Measurements from ENCODE around the gene PSMG4. TPM values are rescaled to one million over a fixed set of nuclear protein-coding genes. Genes with fewer than 3 reads are reported as not detected.
A peak's percentile ranks its signal among the peaks of the same experiment; 100 is the strongest.

The PSMG4 gene
- total and polyA plus RNA-seq, 2 donors from 2014 or later, result 24.9 to 36.8 TPM

DNA sequence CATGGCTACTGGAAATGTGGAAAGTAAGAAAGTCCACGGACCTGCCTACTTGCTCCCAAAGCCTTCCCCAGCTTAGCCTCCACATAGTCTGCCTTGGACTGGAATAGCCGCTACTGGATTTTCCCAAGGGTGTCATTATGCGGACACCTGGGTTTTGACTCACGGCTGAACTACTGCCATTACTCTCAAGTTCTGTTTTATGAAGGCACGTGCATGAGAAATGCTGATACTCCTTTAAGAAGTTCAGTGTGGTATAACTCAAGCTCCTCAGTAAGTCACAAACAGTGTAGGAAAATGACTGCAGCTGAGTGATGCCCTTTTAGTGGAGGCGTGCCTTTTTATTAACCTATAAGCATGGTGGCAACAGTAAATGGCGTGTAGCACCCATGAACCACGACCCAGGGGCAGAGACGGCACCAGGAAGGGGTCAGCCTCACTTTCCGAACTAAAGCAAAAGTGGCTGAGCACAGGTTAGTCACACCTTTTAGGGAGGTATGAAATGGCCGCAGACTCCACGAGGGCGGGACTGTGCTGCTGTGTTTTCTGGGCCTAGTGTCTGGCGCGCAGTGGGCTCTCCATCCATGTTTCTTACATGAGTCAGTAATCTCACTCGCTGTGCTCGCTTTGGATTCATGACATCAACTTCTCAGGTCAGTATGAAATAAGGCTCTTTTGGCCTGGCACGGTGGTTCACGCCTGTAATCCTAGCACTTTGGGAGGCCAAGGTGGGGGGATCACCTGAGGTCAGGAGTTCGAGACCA is 23.9 kb downstream of the PSMG4 start:
- Histone ChIP-seq H3K4me3 (ENCODE audit: low read length in 3 of 3) (no peak overlapping the region), H3K9ac (ENCODE audit: low read length in 3 of 3) (no peak overlapping the region), H3K27me3 (ENCODE audit: control insufficient read depth, insufficient read depth, low read length) (no peaks in the 10 kb centered on the region), H3K27ac (ENCODE audit: low read depth in 2 of 2, low read length in 2 of 2) (peak overlapping the region; percentile 40 to 49), H3K9me3 (ENCODE audit: control insufficient read depth in 2 of 3, insufficient read depth in 1 of 3, low read length in 3 of 3) (no peaks in the 10 kb centered on the region), H3K36me3 (ENCODE audit: control insufficient read depth in 2 of 3, insufficient read depth in 3 of 3, low read length in 3 of 3) (peaks cover 0 to 4% (median 4%) of the 10 kb centered on the region in 3 donors), H3K4me1 (ENCODE audit: control insufficient read depth in 2 of 3, insufficient read depth in 2 of 3, low read depth in 1 of 3, low read length in 3 of 3) (peaks cover 0 to 7% (median 0%) of the 10 kb centered on the region in 3 donors)
- FAIRE-seq (no peak), DNase-seq (peak in 2 of 5 donors; percentile 21 to 24)
- TF ChIP-seq, protein P1, sequence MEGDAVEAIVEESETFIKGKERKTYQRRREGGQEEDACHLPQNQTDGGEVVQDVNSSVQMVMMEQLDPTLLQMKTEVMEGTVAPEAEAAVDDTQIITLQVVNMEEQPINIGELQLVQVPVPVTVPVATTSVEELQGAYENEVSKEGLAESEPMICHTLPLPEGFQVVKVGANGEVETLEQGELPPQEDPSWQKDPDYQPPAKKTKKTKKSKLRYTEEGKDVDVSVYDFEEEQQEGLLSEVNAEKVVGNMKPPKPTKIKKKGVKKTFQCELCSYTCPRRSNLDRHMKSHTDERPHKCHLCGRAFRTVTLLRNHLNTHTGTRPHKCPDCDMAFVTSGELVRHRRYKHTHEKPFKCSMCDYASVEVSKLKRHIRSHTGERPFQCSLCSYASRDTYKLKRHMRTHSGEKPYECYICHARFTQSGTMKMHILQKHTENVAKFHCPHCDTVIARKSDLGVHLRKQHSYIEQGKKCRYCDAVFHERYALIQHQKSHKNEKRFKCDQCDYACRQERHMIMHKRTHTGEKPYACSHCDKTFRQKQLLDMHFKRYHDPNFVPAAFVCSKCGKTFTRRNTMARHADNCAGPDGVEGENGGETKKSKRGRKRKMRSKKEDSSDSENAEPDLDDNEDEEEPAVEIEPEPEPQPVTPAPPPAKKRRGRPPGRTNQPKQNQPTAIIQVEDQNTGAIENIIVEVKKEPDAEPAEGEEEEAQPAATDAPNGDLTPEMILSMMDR (IDR thresholded peaks at IDR 0.05; ENCODE audit: borderline replicate concordance, extremely low read depth, insufficient read depth), result no peak
- intact Hi-C loops (cut with DNase I), result loop anchor here (5.0 kb wide), 1 partner anchor 455 kb away; no protein-coding TSS in a partner anchor

DNA sequence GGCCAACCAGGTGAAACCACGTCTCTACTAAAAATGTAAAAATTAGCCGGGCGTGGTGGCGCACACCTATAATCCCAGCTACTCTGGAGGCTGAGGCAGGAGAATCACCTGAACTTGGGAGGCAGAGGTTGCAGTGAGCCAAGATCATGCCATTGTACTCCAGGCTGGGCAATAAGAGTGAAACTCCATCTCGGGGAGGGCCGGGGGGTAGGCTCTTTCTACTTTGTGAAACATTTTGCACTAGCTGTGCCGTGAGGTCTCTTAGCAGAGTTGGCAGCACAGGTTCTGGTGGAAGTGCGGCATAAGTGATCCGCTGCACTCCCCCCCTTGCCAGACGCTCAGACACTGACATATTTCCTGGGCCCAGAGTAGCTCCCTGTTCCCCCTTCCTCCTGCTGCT is 24.5 kb downstream of the PSMG4 start:
- intact Hi-C loops (cut with DNase I), result loop anchor here (5.0 kb wide), 1 partner anchor 454 kb away; no protein-coding TSS in a partner anchor
- TF ChIP-seq, protein P1 (IDR thresholded peaks at IDR 0.05; ENCODE audit: borderline replicate concordance, extremely low read depth, insufficient read depth), result no peak
- no peak for FAIRE-seq
- Histone ChIP-seq H3K36me3 (ENCODE audit: control insufficient read depth in 2 of 3, insufficient read depth in 3 of 3, low read length in 3 of 3) (peaks cover 0 to 4% (median 4%) of the 10 kb centered on the region in 3 donors), H3K9me3 (ENCODE audit: control insufficient read depth in 2 of 3, insufficient read depth in 1 of 3, low read length in 3 of 3) (no peaks in the 10 kb centered on the region), H3K9ac (ENCODE audit: low read length in 3 of 3) (no peak overlapping the region), H3K4me3 (ENCODE audit: low read length in 3 of 3) (no peak overlapping the region), H3K27me3 (ENCODE audit: control insufficient read depth, insufficient read depth, low read length) (no peaks in the 10 kb centered on the region), H3K27ac (ENCODE audit: low read depth in 2 of 2, low read length in 2 of 2) (no peak overlapping the region), H3K4me1 (ENCODE audit: control insufficient read depth in 2 of 3, insufficient read depth in 2 of 3, low read depth in 1 of 3, low read length in 3 of 3) (peaks cover 0 to 7% (median 0%) of the 10 kb centered on the region in 3 donors)
- DNase-seq, result no peak

DNA sequence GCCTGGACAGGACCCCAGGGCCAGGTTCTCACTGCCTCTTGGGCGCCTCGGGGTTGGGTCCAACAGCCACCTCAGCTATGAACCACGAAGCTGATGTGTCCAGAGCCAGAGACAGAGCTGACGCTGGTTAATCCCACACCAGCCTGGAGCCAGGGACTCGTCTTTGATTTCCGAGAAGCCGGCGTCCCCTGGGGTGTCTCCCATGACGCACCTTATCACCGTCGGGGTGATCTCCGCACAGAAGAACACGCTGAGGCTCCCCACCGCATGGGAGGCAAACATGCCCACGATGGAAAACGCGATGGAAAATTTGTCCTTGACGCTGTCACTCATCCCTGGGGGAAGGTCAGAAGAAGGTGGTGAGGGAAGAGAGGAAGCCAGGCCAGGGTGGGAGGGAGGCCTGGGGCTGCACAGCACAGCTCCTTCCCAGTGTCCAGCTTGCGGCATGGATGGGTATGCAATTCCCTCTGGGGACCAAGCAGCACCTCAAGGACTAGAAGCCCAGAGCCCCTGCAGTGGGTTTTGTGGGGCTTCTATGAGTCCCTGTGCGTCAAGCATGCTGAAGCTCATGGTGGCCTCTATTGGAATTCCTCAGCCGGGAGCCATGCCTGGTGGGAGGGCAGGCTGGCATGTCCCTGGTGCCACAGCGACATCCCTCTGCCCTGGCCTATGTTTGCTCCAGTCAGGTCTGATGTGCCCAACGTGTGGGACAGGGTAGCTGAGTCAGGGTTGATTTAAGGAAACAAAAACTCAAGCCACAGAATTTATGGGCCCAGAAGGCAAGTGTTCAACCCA is 25.1 kb downstream of the PSMG4 start:
- Histone ChIP-seq H3K9me3 (ENCODE audit: control insufficient read depth in 2 of 3, insufficient read depth in 1 of 3, low read length in 3 of 3) (no peaks in the 10 kb centered on the region), H3K27me3 (ENCODE audit: control insufficient read depth, insufficient read depth, low read length) (no peaks in the 10 kb centered on the region), H3K9ac (ENCODE audit: low read length in 3 of 3) (no peak overlapping the region), H3K4me3 (ENCODE audit: low read length in 3 of 3) (no peak overlapping the region), H3K27ac (ENCODE audit: low read depth in 2 of 2, low read length in 2 of 2) (no peak overlapping the region), H3K36me3 (ENCODE audit: control insufficient read depth in 2 of 3, insufficient read depth in 3 of 3, low read length in 3 of 3) (peaks cover 0 to 6% (median 4%) of the 10 kb centered on the region in 3 donors), H3K4me1 (ENCODE audit: control insufficient read depth in 2 of 3, insufficient read depth in 2 of 3, low read depth in 1 of 3, low read length in 3 of 3) (peaks cover 0 to 7% (median 0%) of the 10 kb centered on the region in 3 donors)
- TF ChIP-seq, protein P1 (IDR thresholded peaks at IDR 0.05; ENCODE audit: borderline replicate concordance, extremely low read depth, insufficient read depth), result no peak
- intact Hi-C loops (cut with DNase I), result loop anchor here (5.0 kb wide), 1 partner anchor 453 kb away; no protein-coding TSS in a partner anchor
- DNase-seq (peak in 2 of 5 donors; percentile 34 to 39), FAIRE-seq (no peak)

Data from kidney (tissue), 14 donors.